ENCODE results near the gene PZP.

PZP gene

GRCh38 chr12:9122091-9122609, 86.0 kb downstream of the PZP start:
- Histone ChIP-seq H3K4me2 (ENCODE audit: low read depth, low read length, poor library complexity, severe bottlenecking) (no peak overlapping the region), H3K9ac (ENCODE audit: low read depth, low read length, poor library complexity, severe bottlenecking) (no peak overlapping the region), H3K79me2 (ENCODE audit: insufficient read depth, low read length) (no peaks in the 10 kb centered on the region), H4K20me1 (ENCODE audit: insufficient read depth, low read length, poor library complexity, severe bottlenecking) (no peaks in the 10 kb centered on the region), H3K27me3 (ENCODE audit: insufficient read depth, low read length, poor library complexity, severe bottlenecking) (no peaks in the 10 kb centered on the region), H3K9me2 (replicated peaks; ENCODE audit: low read depth, low read length) (no peaks in the 10 kb centered on the region), H3F3A (ENCODE audit: low read depth) (no peaks in the 10 kb centered on the region), H3K36me3 (ENCODE audit: insufficient read depth, low read length) (no peaks in the 10 kb centered on the region), H2AFZ (ENCODE audit: low read length) (no peak overlapping the region), H3K9me3 (ENCODE audit: insufficient read depth, low read depth, low read length) (no peaks in the 10 kb centered on the region), H3K4me1 (ENCODE audit: insufficient read depth, low read length, poor library complexity, severe bottlenecking) (peaks cover 6% of the 10 kb centered on the region), H3K4me3 (ENCODE audit: low read length, poor library complexity, severe bottlenecking) (no peak overlapping the region)
- TF ChIP-seq CTCF (conservative IDR thresholded peaks at IDR 0.05; ENCODE audit: low read length), result no peak
- no peak for TF ChIP-seq EZH2phosphoT487 (IDR thresholded peaks at IDR 0.05; ENCODE audit: borderline replicate concordance)

- Histone ChIP-seq H3K36me3 (ENCODE audit: insufficient read depth, low read length) (no peaks in the 10 kb centered on the region), H3K4me1 (ENCODE audit: insufficient read depth, low read length, poor library complexity, severe bottlenecking) (peaks cover 10% of the 10 kb centered on the region), H3K27me3 (ENCODE audit: insufficient read depth, low read length, poor library complexity, severe bottlenecking) (no peaks in the 10 kb centered on the region), H4K20me1 (ENCODE audit: insufficient read depth, low read length, poor library complexity, severe bottlenecking) (no peaks in the 10 kb centered on the region), H3K9me3 (ENCODE audit: insufficient read depth, low read depth, low read length) (no peaks in the 10 kb centered on the region), H3K79me2 (ENCODE audit: insufficient read depth, low read length) (no peaks in the 10 kb centered on the region), H3F3A (ENCODE audit: low read depth) (no peaks in the 10 kb centered on the region), H3K9me2 (replicated peaks; ENCODE audit: low read depth, low read length) (no peaks in the 10 kb centered on the region), H3K9ac (ENCODE audit: low read depth, low read length, poor library complexity, severe bottlenecking) (no peak overlapping the region), H3K4me2 (ENCODE audit: low read depth, low read length, poor library complexity, severe bottlenecking) (no peak overlapping the region), H3K4me3 (ENCODE audit: low read length, poor library complexity, severe bottlenecking) (no peak overlapping the region), H2AFZ (ENCODE audit: low read length) (no peak overlapping the region)
- TF ChIP-seq CTCF (conservative IDR thresholded peaks at IDR 0.05; ENCODE audit: low read length) (no peak), EZH2phosphoT487 (IDR thresholded peaks at IDR 0.05; ENCODE audit: borderline replicate concordance) (no peak)
Observed at GRCh38 chr12:9120487-9121184, 87.6 kb downstream of the PZP start.

- Histone ChIP-seq H3K27me3 (ENCODE audit: insufficient read depth, low read length, poor library complexity, severe bottlenecking) (no peaks in the 10 kb centered on the region), H3K36me3 (ENCODE audit: insufficient read depth, low read length) (no peaks in the 10 kb centered on the region), H3K79me2 (ENCODE audit: insufficient read depth, low read length) (no peaks in the 10 kb centered on the region), H3K9me3 (ENCODE audit: insufficient read depth, low read depth, low read length) (no peaks in the 10 kb centered on the region), H3K4me1 (ENCODE audit: insufficient read depth, low read length, poor library complexity, severe bottlenecking) (peaks cover 10% of the 10 kb centered on the region), H3F3A (ENCODE audit: low read depth) (no peaks in the 10 kb centered on the region), H3K4me3 (ENCODE audit: low read length, poor library complexity, severe bottlenecking) (no peak overlapping the region), H2AFZ (ENCODE audit: low read length) (peak overlapping the region; percentile 23; the same call in 1 of the 2 replicates), H3K9me2 (replicated peaks; ENCODE audit: low read depth, low read length) (no peaks in the 10 kb centered on the region), H3K9ac (ENCODE audit: low read depth, low read length, poor library complexity, severe bottlenecking) (no peak overlapping the region), H3K4me2 (ENCODE audit: low read depth, low read length, poor library complexity, severe bottlenecking) (no peak overlapping the region), H4K20me1 (ENCODE audit: insufficient read depth, low read length, poor library complexity, severe bottlenecking) (no peaks in the 10 kb centered on the region)
- no peak for TF ChIP-seq CTCF (conservative IDR thresholded peaks at IDR 0.05; ENCODE audit: low read length)
- no peak for TF ChIP-seq EZH2phosphoT487 (IDR thresholded peaks at IDR 0.05; ENCODE audit: borderline replicate concordance)
Observed at GRCh38 chr12:9118158-9118557, 90.0 kb downstream of the PZP start.
